Anterior cingulate cortex (tissue), 58 donors: ENCODE results near the gene UQCRFS1.

Source experiments
- DNase-seq, 58 donors: peaks; one replicate each; lab custom pipeline; 2025; lab: John Stamatoyannopoulos, UW

Gene UQCRFS1

GRCh38 chr19:29170554-29170953, 42.4 kb downstream of the UQCRFS1 start:
- no peak for DNase-seq

- no peak for DNase-seq
Measured at GRCh38 chr19:29162694-29163093, 50.3 kb downstream of the UQCRFS1 start.

GRCh38 chr19:29155683-29156082, 57.3 kb downstream of the UQCRFS1 start:
- no peak for DNase-seq
